Liver (tissue), 9 donors: ENCODE measurements around the gene FGF3. TPM values are rescaled to one million over a fixed set of nuclear protein-coding genes. Genes with fewer than 3 reads are reported as not detected.

Source experiments
- DNase-seq: peaks from one replicate; pipeline ENCODE4 v3.0.0-alpha.2; 2017; ENCODE audit warnings: low spot score
- H3K27ac ChIP-seq, 2 donors: one replicate each; pipeline ENCODE4 v1.7.0; 2013; ENCODE audit warnings: inconsistent platforms in 2 of 2, low read length in 2 of 2, control low read depth in 1 of 2, low read depth in 1 of 2, mild to moderate bottlenecking in 1 of 2
- H3K27me3 ChIP-seq, 4 donors: one replicate each; pipeline versions ENCODE4 v1.6.1 to v1.7.0; 2013; ENCODE audit warnings: low read length in 3 of 4, inconsistent platforms in 1 of 4, mild to moderate bottlenecking in 1 of 4, moderate library complexity in 1 of 4; ENCODE audit not compliant: control insufficient read depth in 4 of 4, insufficient read depth in 4 of 4
- H3K36me3 ChIP-seq, 4 donors: one replicate each; pipeline versions ENCODE4 v1.6.1 to v1.7.0; 2013; ENCODE audit warnings: low read length in 3 of 4, mild to moderate bottlenecking in 3 of 4, low read depth in 1 of 4, moderate library complexity in 1 of 4; ENCODE audit not compliant: control insufficient read depth in 4 of 4, insufficient read depth in 3 of 4
- H3K4me1 ChIP-seq, 4 donors: one replicate each; pipeline versions ENCODE4 v1.6.1 to v1.7.0; 2013; ENCODE audit warnings: low read length in 3 of 4, mild to moderate bottlenecking in 3 of 4, moderate library complexity in 1 of 4; ENCODE audit not compliant: control insufficient read depth in 4 of 4, insufficient read depth in 4 of 4
- H3K4me3 ChIP-seq, 3 donors: one replicate each; pipeline versions ENCODE4 v1.6.1 to v1.7.0; 2013; ENCODE audit warnings: low read length in 3 of 3, control low read depth in 1 of 3, low read depth in 1 of 3, mild to moderate bottlenecking in 1 of 3
- H3K9ac ChIP-seq, 2 donors: one replicate each; pipeline ENCODE4 v1.7.0; 2013; ENCODE audit warnings: low read length in 2 of 2, mild to moderate bottlenecking in 2 of 2, moderate library complexity in 2 of 2, control low read depth in 1 of 2, low read depth in 1 of 2
- H3K9me3 ChIP-seq, 4 donors: one replicate each; pipeline versions ENCODE4 v1.6.1 to v1.7.0; 2013; ENCODE audit warnings: low read length in 3 of 4; ENCODE audit not compliant: control insufficient read depth in 4 of 4
- EGR1 ChIP-seq, 2 donors: IDR thresholded peaks; 2 replicates each; pipeline ENCODE4 v1.6.1; 2016 to 2018; ENCODE audit warnings: antibody characterized with exemption in 2 of 2, low read depth in 2 of 2
- FOXA1 ChIP-seq: IDR thresholded peaks from 2 replicates; pipeline ENCODE4 v1.6.1; 2016; ENCODE audit warnings: antibody characterized with exemption
- FOXA2 ChIP-seq: IDR thresholded peaks from 2 replicates; pipeline ENCODE4 v1.6.1; 2016; ENCODE audit warnings: antibody characterized with exemption
- GABPA ChIP-seq, 2 donors: IDR thresholded peaks in 1 of 2; conservative IDR thresholded peaks in 1 of 2; 2 replicates each; pipeline ENCODE4 v1.6.1; 2016; ENCODE audit warnings: antibody characterized with exemption in 2 of 2, mild to moderate bottlenecking in 1 of 2, moderate library complexity in 1 of 2
- HNF4A ChIP-seq, 2 donors: conservative IDR thresholded peaks; 2 replicates each; pipeline ENCODE4 v1.6.1; 2016; ENCODE audit warnings: antibody characterized with exemption in 2 of 2, mild to moderate bottlenecking in 2 of 2
- HNF4G ChIP-seq: IDR thresholded peaks from 2 replicates; pipeline ENCODE4 v1.6.1; 2016; ENCODE audit warnings: antibody characterized with exemption
- JUND ChIP-seq, 2 donors: IDR thresholded peaks; 2 replicates each; pipeline ENCODE4 v1.6.1; 2016; ENCODE audit warnings: antibody characterized with exemption in 2 of 2
- NR2F2 ChIP-seq: IDR thresholded peaks from 2 replicates; pipeline ENCODE4 v1.6.1; 2016; ENCODE audit warnings: antibody characterized with exemption
- RAD21 ChIP-seq, 2 donors: IDR thresholded peaks; 2 replicates each; pipeline ENCODE4 v1.6.1; 2016; ENCODE audit warnings: antibody characterized with exemption in 2 of 2, mild to moderate bottlenecking in 2 of 2
- RXRA ChIP-seq, 2 donors: IDR thresholded peaks; 2 replicates each; pipeline ENCODE4 v1.6.1; 2017 to 2018; ENCODE audit warnings: antibody characterized with exemption in 2 of 2, mild to moderate bottlenecking in 1 of 2
- SP1 ChIP-seq: IDR thresholded peaks from 2 replicates; pipeline ENCODE4 v1.6.1; 2018; ENCODE audit warnings: antibody characterized with exemption, mild to moderate bottlenecking
- TAF1 ChIP-seq: conservative IDR thresholded peaks from 2 replicates; pipeline ENCODE4 v1.6.1; 2016; ENCODE audit warnings: antibody characterized with exemption, mild to moderate bottlenecking
- YY1 ChIP-seq: IDR thresholded peaks from 2 replicates; pipeline ENCODE4 v1.6.1; 2016; ENCODE audit warnings: antibody characterized with exemption, mild to moderate bottlenecking
- WGBS: extraction: QIAGEN DNeasy Blood & Tissue Kit; methylation state at CpG from one replicate; pipeline ENCODE4 v1.1.7; 2013; 5-methylcytosine and 5-hydroxymethylcytosine counted together
- polyA plus RNA-seq, 2 donors: library from polyadenylated mRNA; stranded (reverse) in 1 of 2; unstranded in 1 of 2; fragments of 200-250 nt in 1 of 2; fragments of >200 nt in 1 of 2; fragmentation: Nextera tagmentation in 1 of 2; extraction: Ambion mirVana in 1 of 2; gene quantifications; one replicate each; pipeline versions ENCODE4 v1.2.1 to v1.2.3, GENCODE V29; 2013 to 2015
- total RNA-seq, 2 donors: library from RNA; depleted of rRNA; stranded (reverse); fragments of >200 nt; gene quantifications; one replicate each; pipeline ENCODE4 v1.2.3, GENCODE V29; 2014
- TF ChIP-seq, protein P1 (sequence below): IDR thresholded peaks from 2 replicates; pipeline ENCODE4 v1.6.1; 2016; ENCODE audit warnings: antibody characterized with exemption
- TF ChIP-seq, protein P2 (sequence below): fragments of 150-350 bp; IDR thresholded peaks from 2 replicates; pipeline ENCODE4 v1.5.1; 2017; ENCODE audit warnings: improper control_type of control experiment, low read depth, low read length; ENCODE audit not compliant: missing input control
- TF ChIP-seq, protein P3 (sequence below): IDR thresholded peaks from 2 replicates; pipeline ENCODE4 v1.6.1; 2016; ENCODE audit warnings: antibody characterized with exemption, mild to moderate bottlenecking
- TF ChIP-seq, protein P4 (sequence below): IDR thresholded peaks from 2 replicates; pipeline ENCODE4 v1.6.1; 2016; ENCODE audit warnings: antibody characterized with exemption
- TF ChIP-seq, protein P5 (sequence below): IDR thresholded peaks from 2 replicates; pipeline ENCODE4 v1.6.1; 2016; ENCODE audit warnings: antibody characterized with exemption
- donor health status: healthy.
- donor health status: healthy.
- donor health status: healthy.
- donor health status: healthy.
- donor health status: healthy.

FGF3 gene
- total and polyA plus RNA-seq, 4 donors = not detected

DNA sequence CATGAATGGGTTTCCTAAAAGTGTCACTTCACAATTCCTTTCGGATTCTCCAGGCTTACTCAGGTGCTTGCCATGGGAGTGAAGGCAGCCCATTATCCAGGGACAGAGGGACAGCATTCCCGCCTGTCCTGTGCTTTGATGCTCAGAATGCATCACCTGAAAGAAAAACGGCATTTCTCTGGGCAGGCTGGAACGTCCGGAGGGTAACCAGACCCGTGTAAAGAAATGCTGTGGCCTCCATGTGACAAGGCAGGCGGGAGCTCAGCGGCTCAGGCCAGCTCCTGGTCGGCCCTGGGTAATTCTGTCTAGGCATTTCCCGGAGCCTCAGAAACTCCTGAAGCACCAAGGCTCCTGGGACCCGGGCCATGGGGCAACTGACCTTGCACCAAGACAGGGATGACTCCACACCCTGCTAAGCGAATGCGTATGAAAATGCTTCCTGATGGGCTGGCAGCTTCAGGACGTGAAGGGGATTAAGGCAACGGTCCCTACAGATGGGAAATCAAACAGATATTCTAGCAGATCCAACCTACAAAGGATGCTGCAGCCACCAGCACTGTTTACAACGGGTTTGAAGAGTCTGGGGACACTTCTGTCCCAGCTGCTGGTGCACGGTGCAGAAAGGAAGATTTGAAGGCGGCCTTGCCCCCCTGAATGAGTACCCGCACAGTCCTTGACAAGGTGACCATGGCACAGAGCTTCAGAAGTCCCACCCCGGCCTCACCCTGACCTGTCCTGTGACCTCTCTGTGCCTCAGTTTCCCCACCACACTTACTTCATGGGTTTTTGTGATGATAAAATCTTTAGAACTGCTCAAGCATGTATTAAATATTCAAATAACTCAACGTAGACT is 13.6 kb upstream of the FGF3 start:
- Histone ChIP-seq H3K27ac (no peak overlapping the region), H3K36me3 (no peaks in the 10 kb centered on the region), H3K4me1 (peaks cover 0 to 7% (median 3%) of the 10 kb centered on the region in 4 donors), H3K27me3 (no peaks in the 10 kb centered on the region), H3K9me3 (no peaks in the 10 kb centered on the region), H3K4me3 (no peak overlapping the region), H3K9ac (no peak overlapping the region)
- TF ChIP-seq, protein P1, sequence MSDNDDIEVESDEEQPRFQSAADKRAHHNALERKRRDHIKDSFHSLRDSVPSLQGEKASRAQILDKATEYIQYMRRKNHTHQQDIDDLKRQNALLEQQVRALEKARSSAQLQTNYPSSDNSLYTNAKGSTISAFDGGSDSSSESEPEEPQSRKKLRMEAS = no peak
- TF ChIP-seq, protein P2, sequence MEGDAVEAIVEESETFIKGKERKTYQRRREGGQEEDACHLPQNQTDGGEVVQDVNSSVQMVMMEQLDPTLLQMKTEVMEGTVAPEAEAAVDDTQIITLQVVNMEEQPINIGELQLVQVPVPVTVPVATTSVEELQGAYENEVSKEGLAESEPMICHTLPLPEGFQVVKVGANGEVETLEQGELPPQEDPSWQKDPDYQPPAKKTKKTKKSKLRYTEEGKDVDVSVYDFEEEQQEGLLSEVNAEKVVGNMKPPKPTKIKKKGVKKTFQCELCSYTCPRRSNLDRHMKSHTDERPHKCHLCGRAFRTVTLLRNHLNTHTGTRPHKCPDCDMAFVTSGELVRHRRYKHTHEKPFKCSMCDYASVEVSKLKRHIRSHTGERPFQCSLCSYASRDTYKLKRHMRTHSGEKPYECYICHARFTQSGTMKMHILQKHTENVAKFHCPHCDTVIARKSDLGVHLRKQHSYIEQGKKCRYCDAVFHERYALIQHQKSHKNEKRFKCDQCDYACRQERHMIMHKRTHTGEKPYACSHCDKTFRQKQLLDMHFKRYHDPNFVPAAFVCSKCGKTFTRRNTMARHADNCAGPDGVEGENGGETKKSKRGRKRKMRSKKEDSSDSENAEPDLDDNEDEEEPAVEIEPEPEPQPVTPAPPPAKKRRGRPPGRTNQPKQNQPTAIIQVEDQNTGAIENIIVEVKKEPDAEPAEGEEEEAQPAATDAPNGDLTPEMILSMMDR = no peak
- TF ChIP-seq GABPA (IDR thresholded peaks at IDR 0.05 in 1 of 2, conservative IDR thresholded peaks at IDR 0.05 in 1 of 2) (no peak), FOXA1 (no peak), NR2F2 (no peak), HNF4A (conservative IDR thresholded peaks at IDR 0.05) (no peak), JUND (IDR thresholded peaks at IDR 0.05) (no peak), SP1 (no peak), RAD21 (IDR thresholded peaks at IDR 0.05) (no peak), EGR1 (IDR thresholded peaks at IDR 0.05; ENCODE audit: low read depth in 2 of 2) (no peak), TAF1 (no peak), FOXA2 (no peak), YY1 (no peak), HNF4G (no peak), RXRA (IDR thresholded peaks at IDR 0.05) (no peak)
- TF ChIP-seq, protein P3, sequence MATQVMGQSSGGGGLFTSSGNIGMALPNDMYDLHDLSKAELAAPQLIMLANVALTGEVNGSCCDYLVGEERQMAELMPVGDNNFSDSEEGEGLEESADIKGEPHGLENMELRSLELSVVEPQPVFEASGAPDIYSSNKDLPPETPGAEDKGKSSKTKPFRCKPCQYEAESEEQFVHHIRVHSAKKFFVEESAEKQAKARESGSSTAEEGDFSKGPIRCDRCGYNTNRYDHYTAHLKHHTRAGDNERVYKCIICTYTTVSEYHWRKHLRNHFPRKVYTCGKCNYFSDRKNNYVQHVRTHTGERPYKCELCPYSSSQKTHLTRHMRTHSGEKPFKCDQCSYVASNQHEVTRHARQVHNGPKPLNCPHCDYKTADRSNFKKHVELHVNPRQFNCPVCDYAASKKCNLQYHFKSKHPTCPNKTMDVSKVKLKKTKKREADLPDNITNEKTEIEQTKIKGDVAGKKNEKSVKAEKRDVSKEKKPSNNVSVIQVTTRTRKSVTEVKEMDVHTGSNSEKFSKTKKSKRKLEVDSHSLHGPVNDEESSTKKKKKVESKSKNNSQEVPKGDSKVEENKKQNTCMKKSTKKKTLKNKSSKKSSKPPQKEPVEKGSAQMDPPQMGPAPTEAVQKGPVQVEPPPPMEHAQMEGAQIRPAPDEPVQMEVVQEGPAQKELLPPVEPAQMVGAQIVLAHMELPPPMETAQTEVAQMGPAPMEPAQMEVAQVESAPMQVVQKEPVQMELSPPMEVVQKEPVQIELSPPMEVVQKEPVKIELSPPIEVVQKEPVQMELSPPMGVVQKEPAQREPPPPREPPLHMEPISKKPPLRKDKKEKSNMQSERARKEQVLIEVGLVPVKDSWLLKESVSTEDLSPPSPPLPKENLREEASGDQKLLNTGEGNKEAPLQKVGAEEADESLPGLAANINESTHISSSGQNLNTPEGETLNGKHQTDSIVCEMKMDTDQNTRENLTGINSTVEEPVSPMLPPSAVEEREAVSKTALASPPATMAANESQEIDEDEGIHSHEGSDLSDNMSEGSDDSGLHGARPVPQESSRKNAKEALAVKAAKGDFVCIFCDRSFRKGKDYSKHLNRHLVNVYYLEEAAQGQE = no peak
- TF ChIP-seq, protein P4, sequence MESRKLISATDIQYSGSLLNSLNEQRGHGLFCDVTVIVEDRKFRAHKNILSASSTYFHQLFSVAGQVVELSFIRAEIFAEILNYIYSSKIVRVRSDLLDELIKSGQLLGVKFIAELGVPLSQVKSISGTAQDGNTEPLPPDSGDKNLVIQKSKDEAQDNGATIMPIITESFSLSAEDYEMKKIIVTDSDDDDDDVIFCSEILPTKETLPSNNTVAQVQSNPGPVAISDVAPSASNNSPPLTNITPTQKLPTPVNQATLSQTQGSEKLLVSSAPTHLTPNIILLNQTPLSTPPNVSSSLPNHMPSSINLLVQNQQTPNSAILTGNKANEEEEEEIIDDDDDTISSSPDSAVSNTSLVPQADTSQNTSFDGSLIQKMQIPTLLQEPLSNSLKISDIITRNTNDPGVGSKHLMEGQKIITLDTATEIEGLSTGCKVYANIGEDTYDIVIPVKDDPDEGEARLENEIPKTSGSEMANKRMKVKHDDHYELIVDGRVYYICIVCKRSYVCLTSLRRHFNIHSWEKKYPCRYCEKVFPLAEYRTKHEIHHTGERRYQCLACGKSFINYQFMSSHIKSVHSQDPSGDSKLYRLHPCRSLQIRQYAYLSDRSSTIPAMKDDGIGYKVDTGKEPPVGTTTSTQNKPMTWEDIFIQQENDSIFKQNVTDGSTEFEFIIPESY = no peak
- TF ChIP-seq, protein P5, sequence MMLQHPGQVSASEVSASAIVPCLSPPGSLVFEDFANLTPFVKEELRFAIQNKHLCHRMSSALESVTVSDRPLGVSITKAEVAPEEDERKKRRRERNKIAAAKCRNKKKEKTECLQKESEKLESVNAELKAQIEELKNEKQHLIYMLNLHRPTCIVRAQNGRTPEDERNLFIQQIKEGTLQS = no peak
- WGBS = 60% methylated on average over 21 of the region's 21 CpGs
- DNase-seq = no peak
